ENCODE measurements around the gene DUSP3. TPM values are rescaled to one million over a fixed set of nuclear protein-coding genes. Genes with fewer than 3 reads are reported as not detected.

The DUSP3 gene
- total RNA-seq, 4 donors from 2014 or later: 38.6 to 50.1 (median 41.2) TPM

DNA sequence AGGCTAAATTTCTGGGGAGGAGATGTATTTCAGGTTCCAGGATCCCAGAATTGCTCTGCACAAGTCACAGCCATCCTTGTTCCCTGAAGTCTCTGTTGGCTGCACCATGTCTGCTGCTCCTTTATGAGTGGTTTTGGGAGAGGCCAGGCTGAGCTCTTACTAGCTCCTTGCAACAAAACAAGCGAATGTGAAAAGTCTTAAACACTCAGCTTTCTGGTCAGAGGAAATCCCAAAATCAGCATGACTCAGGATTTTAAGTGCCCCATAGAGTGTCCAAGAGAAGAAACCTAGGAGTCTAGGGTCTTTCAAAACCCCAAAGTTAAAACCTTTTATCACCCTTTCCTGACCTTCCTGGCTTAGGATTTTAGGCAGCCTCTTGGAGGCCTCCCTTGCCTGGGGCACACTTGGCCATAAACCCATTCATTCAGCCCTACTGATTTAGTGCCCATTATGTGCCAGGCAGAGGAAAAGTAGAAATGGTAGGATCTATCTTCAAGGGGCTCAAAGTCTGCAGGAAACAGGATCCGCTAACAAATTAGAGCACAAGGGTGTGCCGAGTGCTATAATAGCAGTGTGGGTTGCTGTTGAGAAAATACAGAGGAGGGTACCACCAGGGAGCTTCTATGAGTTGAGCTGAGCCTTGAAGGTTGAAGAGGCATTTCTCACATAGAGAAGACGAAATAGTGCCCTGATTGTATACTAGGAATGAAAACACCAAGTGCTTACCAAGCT is 57.1 kb downstream of the DUSP3 start:
- TF ChIP-seq, protein P1, sequence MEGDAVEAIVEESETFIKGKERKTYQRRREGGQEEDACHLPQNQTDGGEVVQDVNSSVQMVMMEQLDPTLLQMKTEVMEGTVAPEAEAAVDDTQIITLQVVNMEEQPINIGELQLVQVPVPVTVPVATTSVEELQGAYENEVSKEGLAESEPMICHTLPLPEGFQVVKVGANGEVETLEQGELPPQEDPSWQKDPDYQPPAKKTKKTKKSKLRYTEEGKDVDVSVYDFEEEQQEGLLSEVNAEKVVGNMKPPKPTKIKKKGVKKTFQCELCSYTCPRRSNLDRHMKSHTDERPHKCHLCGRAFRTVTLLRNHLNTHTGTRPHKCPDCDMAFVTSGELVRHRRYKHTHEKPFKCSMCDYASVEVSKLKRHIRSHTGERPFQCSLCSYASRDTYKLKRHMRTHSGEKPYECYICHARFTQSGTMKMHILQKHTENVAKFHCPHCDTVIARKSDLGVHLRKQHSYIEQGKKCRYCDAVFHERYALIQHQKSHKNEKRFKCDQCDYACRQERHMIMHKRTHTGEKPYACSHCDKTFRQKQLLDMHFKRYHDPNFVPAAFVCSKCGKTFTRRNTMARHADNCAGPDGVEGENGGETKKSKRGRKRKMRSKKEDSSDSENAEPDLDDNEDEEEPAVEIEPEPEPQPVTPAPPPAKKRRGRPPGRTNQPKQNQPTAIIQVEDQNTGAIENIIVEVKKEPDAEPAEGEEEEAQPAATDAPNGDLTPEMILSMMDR (IDR thresholded peaks at IDR 0.05): no peak
- TF ChIP-seq POLR2A (IDR thresholded peaks at IDR 0.05) (no peak), EP300 (IDR thresholded peaks at IDR 0.05) (no peak)
- no peaks in the 10 kb centered on the region for H3K36me3 ChIP-seq
- H3K9me3 ChIP-seq: no peaks in the 10 kb centered on the region
- H3K27ac ChIP-seq: peak overlapping the region in 1 of 4 donors; percentile 85
- no peak for DNase-seq (ENCODE audit: low spot score in 2 of 2)
- H3K4me1 ChIP-seq: peaks cover 0 to 8% (median 0%) of the 10 kb centered on the region in 4 donors
- 86 to 89% methylated on average over 4 of the region's 4 CpGs for WGBS, 2 donors
- no peak overlapping the region for H3K4me3 ChIP-seq
- H3K27me3 ChIP-seq: no peaks in the 10 kb centered on the region

DNA sequence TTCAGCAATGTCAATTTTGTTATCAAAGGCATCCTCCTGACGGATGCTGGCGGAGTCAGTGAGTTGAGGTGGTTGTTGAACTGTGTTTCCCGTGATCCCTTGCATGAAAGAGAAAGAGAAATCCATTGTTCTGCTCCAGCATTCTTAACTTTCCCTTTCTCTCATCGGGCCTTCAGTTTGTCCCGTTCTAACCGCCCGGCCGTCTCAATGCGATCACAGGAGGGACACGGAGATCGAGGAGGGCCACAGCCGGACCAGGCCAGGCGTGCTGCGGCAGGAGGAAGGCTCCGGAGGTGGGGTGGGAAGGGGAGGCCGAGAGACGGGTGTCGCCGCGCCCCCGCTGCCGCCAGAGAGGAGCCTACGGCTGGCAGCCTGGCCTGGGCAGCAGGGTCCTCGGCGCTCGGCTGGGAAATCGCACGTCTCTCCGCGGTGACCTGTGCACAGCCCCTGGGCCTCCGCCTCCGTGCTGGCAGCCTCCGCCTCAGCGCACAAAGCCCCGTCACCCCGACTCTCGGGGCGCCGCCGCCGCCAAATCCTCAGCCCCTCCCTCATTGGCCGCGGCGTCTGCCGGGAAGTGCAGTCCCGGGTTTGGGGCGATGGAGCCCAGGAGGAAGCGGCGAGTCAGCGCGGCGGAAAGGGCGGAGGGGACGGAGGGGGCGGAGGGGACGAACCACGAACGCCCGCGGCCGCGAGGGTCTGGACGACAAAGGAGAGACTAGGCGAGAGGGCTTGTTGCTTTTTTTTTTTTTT is 58.3 kb downstream of the DUSP3 start:
- H3K9me3 ChIP-seq: no peaks in the 10 kb centered on the region
- H3K4me1 ChIP-seq: peaks cover 0 to 8% (median 0%) of the 10 kb centered on the region in 4 donors
- peak; percentile 54 to 57 for DNase-seq (ENCODE audit: low spot score in 2 of 2)
- TF ChIP-seq, protein P1 (IDR thresholded peaks at IDR 0.05): no peak
- peak in 1 of 2 donors; percentile 65 for TF ChIP-seq EP300 (IDR thresholded peaks at IDR 0.05)
- TF ChIP-seq POLR2A (IDR thresholded peaks at IDR 0.05): peak; percentile 31 to 45
- H3K4me3 ChIP-seq: peak overlapping the region; percentile 66 to 95 (median 77)
- H3K27ac ChIP-seq: peak overlapping the region; percentile 85 to 96 (median 90)
- no peaks in the 10 kb centered on the region for H3K36me3 ChIP-seq
- H3K27me3 ChIP-seq: no peaks in the 10 kb centered on the region
- 1% methylated on average over 61 to 62 of the region's 64 CpGs for WGBS, 2 donors

DNA sequence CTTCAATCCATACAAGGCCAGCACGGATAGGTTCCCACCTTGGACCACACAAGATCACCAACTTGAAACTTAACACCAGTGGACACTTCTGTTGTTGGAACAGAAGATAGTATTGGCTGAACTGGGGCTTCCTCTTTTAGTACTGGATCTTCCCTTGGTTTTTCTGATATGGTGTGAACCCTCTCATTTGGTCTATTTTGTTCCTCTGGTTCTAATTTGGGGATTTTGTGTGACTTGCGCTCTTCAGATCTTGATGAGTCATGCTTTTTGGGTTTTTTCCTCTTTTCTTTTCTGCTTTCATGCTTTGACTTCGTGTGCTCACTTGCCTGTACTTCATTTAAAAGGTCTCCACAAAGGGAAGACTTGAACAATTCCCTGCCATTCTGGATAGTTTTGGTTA is 59.2 kb downstream of the DUSP3 start:
- TF ChIP-seq EP300 (IDR thresholded peaks at IDR 0.05): no peak
- WGBS, 2 donors: 71 to 82% methylated on average over 3 of the region's 3 CpGs
- H3K27me3 ChIP-seq: no peaks in the 10 kb centered on the region
- no peak for DNase-seq (ENCODE audit: low spot score in 2 of 2)
- no peak overlapping the region for H3K27ac ChIP-seq
- no peaks in the 10 kb centered on the region for H3K36me3 ChIP-seq
- H3K4me3 ChIP-seq: no peak overlapping the region
- no peaks in the 10 kb centered on the region for H3K9me3 ChIP-seq
- H3K4me1 ChIP-seq: peaks cover 0 to 8% (median 0%) of the 10 kb centered on the region in 4 donors

GRCh38 chr17:43718544-43718943 is 60.2 kb downstream of the DUSP3 start:
- TF ChIP-seq POLR2A (IDR thresholded peaks at IDR 0.05) (no peak), EP300 (IDR thresholded peaks at IDR 0.05) (no peak)
- TF ChIP-seq, protein P1 (IDR thresholded peaks at IDR 0.05): no peak
- 40 to 47% methylated on average over 5 of the region's 5 CpGs for WGBS, 2 donors
- H3K9me3 ChIP-seq: no peaks in the 10 kb centered on the region
- no peaks in the 10 kb centered on the region for H3K36me3 ChIP-seq
- H3K4me1 ChIP-seq: peaks cover 0 to 17% (median 2%) of the 10 kb centered on the region in 4 donors
- H3K27ac ChIP-seq: no peak overlapping the region
- DNase-seq (ENCODE audit: low spot score in 2 of 2): no peak
- no peaks in the 10 kb centered on the region for H3K27me3 ChIP-seq
- H3K4me3 ChIP-seq: no peak overlapping the region

- H3K27ac ChIP-seq: no peak overlapping the region
- H3K4me1 ChIP-seq: peaks cover 0 to 23% (median 4%) of the 10 kb centered on the region in 4 donors
- H3K4me3 ChIP-seq: no peak overlapping the region
- 68 to 69% methylated on average over 6 of the region's 6 CpGs for WGBS, 2 donors
- DNase-seq (ENCODE audit: low spot score in 2 of 2): no peak
- no peaks in the 10 kb centered on the region for H3K27me3 ChIP-seq
- H3K9me3 ChIP-seq: no peaks in the 10 kb centered on the region
- TF ChIP-seq, protein P1 (IDR thresholded peaks at IDR 0.05): no peak
- H3K36me3 ChIP-seq: no peaks in the 10 kb centered on the region
Observed at GRCh38 chr17:43717913-43718312, 60.9 kb downstream of the DUSP3 start.

Other genes with a start within 250 kb of the DUSP3 start
- 1 to 10 TPM; 1.5 to 5.1 (median 3.8) TPM for gene ETV4, start 232.6 kb downstream of the DUSP3 start, total RNA-seq
- 10 to 100 TPM in 1 of 4 donors, 1 to 10 TPM in 3; 4.2 to 12.5 (median 5.3) TPM for gene MEOX1, start 117.1 kb downstream of the DUSP3 start, total RNA-seq
- gene SOST, start 20.2 kb downstream of the DUSP3 start, total RNA-seq: not detected
- gene CFAP97D1, start 1.5 kb upstream of the DUSP3 start, total RNA-seq: under 1 TPM in 1 of 4 donors, not detected in 3; 0.42 TPM
- gene MPP3, start 54.2 kb upstream of the DUSP3 start, total RNA-seq: 10 to 100 TPM; 19.2 to 31.5 (median 22.1) TPM
- 10 to 100 TPM in 1 of 4 donors, 1 to 10 TPM in 3; 4.0 to 12.9 (median 8.1) TPM for gene CD300LG, start 68.2 kb upstream of the DUSP3 start, total RNA-seq
- 10 to 100 TPM in 2 of 4 donors, 1 to 10 TPM in 2; 4.2 to 22.9 (median 9.3) TPM for gene MPP2, start 128.6 kb upstream of the DUSP3 start, total RNA-seq
- not detected for gene PPY, start 163.5 kb upstream of the DUSP3 start, total RNA-seq
- 1 to 10 TPM in 1 of 4 donors, not detected in 3; 2.0 TPM for gene PYY, start 175.0 kb upstream of the DUSP3 start, total RNA-seq
- 1 to 10 TPM in 3 of 4 donors, under 1 TPM in 1; 0.84 to 7.2 (median 1.8) TPM for gene NAGS, start 225.6 kb upstream of the DUSP3 start, total RNA-seq
- gene TMEM101, start 236.0 kb upstream of the DUSP3 start, total RNA-seq: 10 to 100 TPM; 28.6 to 41.2 (median 34.5) TPM

Measured in tibial nerve (tissue), 4 donors.